HL-60 (cell line): Measurements from ENCODE around the gene TMEM30A.

Experiments used
- CTCF ChIP-seq: IDR thresholded peaks from one replicate; pipeline ENCODE4 v1.5.1; 2011; ENCODE audit warnings: low read length, control low read depth, inconsistent platforms; ENCODE audit not compliant: insufficient read depth
- GABPA ChIP-seq: IDR thresholded peaks from 2 replicates; pipeline ENCODE4 v1.6.1; 2012; ENCODE audit warnings: low read depth

GRCh38 chr6:75281653-75282052 lies 2.9 kb downstream of the TMEM30A start:
- TF ChIP-seq CTCF = no peak
- no peak for TF ChIP-seq GABPA
